Fibroblast of skin of left quadriceps (primary cell): Measurements from ENCODE around the gene SORCS2.

Source experiments
- DNase-seq, 2 experiments: peaks; one replicate each; pipeline ENCODE4 v3.0.0-alpha.2; 2013; ENCODE audit warnings: low read depth in 2 of 2

Gene SORCS2

DNA sequence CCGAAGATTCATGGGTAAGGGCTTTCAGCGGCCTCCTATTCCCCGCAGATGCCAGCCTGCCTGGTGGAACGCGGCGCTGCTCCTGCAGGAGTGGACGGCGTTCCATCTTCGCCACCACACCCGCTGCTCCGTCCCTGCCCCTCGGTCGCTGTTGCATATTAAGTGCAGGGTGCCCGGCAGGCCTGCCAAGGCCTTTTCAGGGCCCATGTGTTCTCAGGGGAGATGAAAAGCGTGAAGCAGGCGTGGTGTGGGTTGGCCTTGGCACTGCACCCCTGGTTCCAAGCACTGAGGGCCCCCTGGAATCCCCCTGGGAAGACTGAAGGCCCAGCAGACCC is 52.0 kb downstream of the SORCS2 start:
- no peak for DNase-seq

DNA sequence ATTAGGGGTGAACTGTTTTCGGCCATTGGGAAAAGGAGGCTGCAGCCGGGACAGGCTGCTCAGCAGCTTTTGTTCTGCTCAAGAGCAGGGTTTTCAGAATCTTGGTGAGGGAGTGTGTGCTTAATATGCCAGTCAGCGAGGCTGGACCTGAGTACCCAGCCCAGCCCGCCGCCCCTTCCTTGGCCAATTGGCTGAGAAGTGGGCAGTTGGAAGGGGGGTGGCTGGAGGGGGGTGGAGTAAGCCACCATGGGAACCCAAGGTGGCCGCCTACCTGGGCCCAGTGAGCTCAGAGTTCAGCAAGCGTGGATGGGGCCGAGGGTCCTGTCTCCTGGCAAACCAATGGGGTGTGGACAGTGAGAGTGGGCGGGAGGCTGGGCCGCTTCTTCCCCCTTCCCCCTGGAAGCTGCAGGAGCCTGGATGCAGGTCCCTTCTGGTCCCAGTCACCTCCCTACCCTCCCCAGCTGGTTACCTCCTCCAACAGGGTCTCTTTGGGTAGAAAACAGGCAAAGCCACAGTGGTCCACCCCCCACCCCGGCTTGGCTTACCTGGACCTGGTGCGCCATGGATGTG is 52.5 kb downstream of the SORCS2 start:
- DNase-seq: no peak

DNA sequence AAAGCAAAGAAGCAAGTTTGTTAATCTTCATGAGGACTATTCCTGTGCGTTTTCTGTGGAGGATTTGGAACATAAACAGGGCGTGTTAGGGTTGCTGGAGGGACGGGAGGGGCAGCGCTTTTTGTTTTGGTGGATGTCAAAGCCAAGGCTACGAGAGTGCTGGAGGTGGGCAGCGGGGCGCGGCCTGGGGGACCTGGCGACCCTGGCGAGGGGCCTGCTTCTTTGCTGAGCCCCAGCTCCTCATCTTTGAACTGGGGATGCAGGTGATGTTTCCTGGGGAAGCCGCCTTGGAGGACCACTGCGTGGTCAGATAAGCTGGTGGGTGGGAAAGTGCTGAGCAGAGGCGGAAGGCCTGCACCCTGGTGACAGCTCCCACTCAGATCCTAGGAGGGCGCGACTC is 55.2 kb downstream of the SORCS2 start:
- DNase-seq: no peak

DNA sequence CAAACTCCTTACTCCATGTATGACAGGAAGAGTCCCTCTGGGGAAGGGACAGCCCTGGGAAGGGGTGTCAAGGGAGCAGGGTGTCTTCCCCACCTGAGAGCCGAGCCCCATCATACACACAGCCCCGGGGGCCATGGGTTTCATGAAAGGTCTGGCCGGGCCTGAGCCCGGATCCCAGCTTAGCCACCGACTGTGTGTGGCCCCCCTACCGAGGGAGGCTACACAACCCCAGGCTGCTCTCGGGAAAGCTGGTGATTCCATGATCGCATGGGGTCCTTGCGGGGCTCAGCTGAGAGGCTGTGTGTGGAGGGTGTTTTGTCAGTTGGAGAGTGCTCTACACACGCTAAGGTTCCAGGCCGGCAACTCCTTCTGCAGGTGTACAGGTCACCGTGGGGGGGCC is 55.6 kb downstream of the SORCS2 start:
- no peak for DNase-seq

DNA sequence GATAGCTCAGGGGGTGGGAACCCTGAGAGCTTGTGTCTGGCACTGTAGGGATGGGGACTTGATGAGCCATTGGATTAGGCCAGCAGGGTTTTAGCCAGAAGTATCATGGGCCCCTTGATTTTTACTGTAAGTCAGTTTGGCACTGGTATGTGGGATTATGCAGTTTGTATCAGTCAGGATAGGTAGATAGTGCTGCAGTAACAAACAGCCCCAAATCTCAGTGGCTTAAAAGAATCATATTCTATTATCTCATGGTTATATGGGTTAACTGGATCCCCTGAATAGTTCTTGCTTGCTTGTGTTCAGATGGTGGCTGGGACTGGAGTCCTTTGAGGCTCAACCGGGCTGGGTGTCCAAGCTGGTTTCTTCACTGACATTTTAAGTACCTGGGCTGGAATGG is 56.5 kb downstream of the SORCS2 start:
- DNase-seq: no peak

DNA sequence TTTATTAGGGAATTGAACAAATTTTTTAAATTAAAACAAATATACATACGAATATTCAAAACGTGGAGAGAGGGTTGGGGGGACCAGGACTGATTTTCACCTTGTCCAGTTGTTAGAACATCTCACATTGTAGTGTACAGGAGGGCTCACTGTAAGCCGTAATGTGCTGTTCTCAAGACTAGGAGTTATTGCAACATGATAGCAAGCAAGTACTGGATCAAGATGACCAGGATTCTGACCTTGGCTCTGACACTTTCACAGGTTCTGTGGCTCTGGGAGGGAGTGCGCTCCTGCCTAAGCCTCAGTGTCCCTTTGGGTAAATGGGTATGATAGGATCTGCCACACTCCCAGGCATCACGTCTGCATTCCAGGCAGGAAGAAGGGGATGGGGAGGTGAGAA is 59.0 kb downstream of the SORCS2 start:
- DNase-seq: no peak

DNA sequence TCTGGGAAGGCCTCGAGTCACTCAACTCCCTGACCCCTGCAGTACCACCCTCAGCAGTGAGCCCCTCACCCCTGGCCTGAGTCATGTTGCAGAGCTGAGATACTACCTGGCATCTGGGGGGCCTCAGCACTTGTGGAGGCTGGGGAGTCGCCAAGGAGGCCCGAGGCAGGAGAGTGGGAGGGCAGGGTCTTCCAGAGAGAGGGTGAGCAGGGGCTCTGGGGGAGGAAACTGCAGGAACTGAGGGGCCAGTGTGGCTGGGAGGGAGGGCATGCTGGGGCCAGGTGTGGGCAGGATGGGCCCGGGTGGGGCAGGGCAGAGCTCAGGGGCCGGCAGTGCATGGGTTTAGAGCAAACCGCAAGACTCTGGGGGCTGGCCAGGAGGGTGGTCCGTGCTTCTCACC is 59.7 kb downstream of the SORCS2 start:
- no peak for DNase-seq

DNA sequence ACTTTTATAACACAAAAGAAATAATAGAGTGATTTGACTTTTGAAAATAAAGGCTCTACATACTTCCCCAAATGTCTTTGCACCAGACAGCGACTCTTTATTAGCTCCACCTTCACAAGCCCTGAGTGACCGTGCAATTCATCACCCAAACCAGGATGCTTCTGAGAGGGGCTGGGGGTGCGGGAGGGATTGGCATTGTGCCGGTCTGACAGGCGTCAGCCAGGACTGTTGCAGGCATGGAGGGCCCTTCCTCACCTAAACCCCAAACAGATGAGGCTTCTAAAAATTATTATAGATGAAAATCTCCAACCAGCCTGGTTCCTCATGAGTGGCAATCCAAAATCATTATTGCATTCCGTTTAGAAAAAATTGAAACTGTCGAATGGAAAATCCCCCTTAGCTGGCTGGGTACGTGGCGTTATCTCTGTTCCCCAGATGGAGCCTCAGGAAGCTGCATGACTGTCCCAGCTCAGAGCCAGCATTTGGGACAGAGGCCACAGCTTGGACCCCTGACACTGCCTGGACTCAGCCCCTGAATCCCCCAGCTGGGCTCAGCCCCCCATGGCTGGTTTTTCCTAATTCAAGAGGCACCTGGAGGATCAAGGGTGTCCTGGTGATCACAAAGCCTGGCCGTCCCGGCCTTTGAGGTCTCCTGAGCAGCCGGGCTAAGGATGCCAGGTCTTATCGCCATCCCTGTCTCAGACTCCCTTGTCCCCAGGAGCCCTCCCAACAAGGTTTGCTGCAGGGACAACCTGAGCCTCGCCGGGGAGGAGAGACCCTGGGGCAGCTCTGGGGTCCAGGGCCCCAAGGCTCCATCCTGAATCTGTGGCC is 60.4 kb downstream of the SORCS2 start:
- no peak for DNase-seq

DNA sequence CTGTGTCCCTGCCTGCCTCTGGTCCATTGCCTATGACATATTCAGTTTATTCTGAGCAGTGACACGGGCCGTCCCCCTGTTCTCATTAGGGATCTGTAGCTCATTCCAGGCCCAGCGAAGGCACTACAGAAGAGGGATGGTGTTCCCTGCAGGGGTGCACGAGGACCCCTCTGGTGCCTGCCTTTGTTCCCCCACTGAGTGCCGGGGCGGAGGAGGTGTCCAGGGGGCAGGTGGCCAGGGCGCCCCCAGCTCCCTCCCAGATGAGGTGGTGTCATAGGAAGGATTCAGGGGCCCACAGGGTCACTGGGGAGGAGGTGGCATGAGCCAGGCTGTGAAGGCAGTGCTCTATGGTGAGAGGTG is 61.0 kb downstream of the SORCS2 start:
- DNase-seq: no peak

DNA sequence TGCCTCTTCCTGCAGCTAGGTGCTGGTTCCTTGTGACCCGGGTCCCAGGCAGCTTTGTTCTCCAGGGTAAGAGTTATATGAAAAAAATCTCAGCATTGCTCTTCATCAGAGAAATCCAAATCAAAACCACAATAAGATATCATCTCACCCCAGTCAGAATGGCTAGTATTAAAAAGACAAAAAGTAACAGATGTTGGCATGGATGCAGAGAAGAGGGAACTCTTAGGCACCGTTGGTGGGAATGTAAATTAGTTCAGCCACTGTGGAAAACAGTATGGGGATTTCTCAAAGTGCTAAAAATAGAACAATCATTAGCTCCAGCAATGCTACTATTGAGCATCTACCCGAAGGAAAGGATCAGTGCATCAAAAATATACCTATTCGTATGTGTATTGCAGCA is 61.5 kb downstream of the SORCS2 start:
- DNase-seq: no peak

DNA sequence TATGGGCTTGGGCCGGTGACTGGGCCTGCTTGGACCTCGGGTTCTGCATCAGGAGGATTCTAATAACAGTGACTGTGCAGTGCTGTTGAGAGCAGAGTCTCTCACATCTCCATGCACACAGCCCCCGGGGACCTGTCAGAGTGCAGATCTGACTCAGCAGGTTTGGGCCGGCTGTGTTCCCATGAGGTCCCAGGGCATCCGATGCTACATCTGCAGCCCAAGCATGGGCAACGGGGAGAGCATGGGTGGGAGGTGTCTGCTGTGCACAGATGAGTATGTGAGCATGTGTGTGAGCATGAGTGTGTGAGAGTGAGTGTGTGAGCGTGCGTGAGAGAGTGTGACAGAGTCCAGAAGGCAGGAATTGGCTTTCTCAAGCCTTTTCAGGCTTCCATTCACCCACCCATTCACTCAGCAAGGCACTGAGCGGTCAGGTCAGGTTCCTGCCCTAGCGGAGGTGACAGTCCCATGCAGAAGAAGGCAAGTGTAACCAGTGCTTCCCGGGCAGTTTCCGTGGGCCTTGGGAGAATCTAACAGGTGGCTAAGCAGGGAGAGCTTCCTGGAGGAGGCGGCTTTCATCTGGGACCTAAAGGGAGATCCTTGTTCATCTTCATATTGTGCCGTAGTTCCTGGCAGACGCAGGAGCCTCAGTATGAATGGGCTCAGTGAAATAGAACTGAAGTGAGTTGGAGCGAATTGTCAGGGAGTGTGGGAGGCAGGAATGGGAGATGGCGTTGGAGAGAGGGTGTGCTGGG is 62.6 kb downstream of the SORCS2 start:
- no peak for DNase-seq

DNA sequence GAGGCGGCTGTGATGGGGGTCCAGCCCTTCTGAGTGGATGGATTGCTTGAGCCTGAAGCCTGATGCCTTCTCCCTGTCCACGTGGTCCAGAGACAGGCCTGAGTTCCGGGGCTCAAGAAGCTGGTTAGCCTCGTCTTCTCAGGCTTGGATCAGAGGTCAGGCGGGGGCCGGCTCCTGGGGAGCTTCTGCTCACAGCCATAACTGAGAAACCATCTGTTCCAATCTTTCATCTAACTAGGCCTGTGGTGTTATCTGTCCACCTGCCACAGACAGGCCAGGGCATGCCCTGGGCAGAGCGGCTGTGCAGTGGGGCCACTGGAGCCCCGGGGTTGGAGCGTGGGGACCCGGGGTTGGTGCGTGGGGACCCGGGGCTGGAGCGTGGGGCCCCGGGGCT is 63.1 kb downstream of the SORCS2 start:
- DNase-seq: no peak

DNA sequence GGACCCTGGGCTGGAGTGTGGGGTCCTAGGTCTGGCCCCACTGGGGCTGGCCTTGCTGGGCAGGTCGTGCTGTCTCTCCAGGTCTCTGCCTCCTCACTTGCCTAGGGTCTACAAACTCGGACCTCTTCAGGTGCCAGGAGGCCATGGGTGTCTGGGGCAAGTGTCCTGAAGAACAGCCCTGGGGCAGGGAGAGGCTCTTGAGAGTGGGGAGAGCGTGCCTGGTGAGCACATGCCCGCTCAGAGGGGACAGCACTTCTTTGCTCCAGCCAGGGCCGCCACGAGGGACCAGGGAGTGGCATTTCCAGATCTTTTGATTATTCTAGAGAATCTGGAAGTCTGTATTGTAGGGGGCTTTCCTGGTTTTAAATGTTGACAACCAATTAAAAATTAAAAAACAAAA is 63.7 kb downstream of the SORCS2 start:
- DNase-seq: no peak

DNA sequence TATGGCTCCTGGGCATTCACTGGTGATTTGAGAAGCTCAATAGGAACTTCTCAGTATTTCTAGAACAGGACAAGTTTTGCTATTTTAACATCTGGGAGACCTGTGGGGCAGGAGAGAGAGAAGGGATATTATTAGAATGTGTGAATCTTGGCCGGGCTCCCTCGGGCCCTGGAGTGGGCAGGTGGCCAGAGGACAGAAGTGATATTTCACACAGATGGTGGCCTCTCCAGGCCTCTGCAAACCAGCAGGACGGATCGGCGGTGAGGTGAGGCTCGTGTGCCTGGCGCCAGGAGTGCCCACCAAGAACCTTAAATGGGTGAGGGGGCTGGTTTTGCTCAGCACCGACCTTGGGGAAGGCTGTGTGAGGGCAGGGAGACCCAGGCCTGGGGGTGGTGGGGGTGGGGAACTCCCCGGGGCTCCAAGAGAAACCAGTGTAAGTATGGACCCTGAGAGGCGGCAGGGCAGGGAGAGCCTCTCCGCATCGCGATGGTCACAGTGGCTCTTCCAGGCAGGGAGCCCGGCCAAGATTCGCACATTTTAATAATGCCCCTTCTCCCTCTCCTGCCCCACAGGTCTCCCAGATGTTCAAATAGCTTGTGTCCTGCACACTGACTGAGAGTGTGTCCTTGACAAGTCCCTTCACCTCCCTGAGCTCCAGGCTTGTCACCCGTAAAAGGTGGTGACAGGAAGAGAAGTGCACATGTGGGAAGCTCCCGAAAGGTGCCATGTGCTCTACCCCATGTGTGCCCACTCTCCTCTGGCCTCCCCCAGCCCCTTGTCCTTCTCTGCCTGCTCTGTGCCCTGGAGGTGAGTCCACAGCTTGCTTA is 64.9 kb downstream of the SORCS2 start:
- no peak for DNase-seq

DNA sequence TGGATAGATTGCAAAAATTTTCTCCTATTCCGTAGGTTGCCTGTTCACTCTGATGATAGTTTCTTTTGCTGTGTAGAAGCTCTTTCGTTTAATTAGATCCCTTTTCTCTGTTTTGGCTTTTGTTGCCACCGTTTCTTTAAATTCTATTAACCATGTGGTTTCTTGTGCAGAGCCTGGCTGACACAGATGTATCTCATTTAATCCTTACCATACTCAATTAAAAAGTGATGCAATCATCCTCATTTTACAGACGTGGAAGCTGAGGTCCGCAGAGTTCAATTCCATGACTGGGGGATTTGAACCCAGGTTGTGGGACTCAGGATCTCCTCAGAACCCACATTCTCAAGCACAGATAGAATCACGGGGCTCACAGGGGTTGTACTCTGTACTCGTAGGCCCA is 66.7 kb downstream of the SORCS2 start:
- no peak for DNase-seq

DNA sequence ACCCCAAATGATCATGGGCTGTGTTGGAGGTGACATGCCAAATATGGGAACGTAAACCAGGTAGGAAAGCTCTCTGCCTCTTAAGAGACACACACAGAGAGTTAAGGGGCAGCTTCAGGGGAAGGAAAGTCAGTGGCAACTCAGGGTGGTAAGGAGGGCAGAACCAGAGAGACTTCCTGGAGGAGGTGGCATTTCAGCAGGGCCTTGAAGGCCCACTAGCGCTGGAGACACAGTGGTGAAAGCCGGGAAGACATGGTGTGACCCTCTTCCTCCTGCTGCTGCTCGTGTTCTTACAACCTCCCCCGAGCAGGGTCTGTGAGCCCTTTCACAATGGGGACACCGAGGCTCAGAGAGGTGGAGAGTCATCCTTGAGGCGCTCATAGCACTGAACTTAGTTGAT is 68.2 kb downstream of the SORCS2 start:
- DNase-seq: no peak

DNA sequence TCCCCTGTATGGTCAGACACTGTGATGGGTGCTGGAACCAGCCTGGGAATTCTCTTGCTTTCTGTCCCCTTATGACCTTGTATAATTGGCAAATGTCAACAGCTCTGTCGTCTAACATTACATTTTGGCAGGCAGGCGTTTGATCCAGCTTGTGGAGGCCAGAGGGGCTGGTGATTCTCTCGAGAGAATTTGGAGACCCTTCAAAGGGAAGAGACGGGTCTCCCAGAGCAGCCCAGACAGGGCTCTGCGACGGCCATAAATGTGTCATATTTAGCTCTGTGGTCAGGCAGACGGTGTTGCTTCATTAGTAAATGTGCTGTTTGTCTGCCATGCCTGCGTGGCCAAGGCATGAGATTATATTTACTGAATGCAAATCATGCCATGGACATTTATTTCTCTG is 68.7 kb downstream of the SORCS2 start:
- no peak for DNase-seq

DNA sequence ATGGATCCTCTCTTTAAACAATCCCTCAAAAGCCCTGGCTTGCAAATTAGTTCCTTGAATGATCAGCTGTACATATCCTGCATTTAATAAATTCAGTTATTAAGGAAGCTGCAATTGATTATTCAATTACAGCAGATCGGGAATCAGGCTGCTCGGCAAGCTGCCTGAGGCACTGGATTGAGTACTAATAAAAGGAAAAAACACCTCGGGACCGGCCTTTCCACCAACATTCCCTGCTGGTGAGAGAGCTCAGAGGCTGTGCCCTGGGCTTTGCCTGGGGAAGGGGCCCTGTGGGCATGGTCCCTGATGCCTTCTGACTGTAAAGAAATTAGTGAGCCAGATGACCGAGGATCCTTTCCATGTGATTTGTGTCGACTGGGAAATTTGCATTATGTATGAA is 69.2 kb downstream of the SORCS2 start:
- DNase-seq: no peak

DNA sequence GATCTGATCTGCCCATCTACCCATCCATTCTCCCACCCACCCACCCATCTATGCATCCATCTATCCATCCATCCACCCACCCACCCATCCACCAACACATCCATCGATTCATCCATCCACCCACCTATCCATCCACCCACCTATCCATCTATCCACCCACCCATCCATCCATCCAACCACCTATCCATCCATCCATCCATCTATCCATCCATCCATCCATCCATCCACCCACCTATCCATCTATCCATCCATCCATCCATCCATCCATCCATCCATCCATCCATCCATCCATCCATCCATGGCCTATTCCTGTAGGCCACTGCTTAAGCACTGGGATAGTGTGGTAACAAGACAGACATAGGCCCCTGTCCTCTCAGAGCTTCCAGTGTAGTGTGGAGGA is 69.8 kb downstream of the SORCS2 start:
- no peak for DNase-seq

DNA sequence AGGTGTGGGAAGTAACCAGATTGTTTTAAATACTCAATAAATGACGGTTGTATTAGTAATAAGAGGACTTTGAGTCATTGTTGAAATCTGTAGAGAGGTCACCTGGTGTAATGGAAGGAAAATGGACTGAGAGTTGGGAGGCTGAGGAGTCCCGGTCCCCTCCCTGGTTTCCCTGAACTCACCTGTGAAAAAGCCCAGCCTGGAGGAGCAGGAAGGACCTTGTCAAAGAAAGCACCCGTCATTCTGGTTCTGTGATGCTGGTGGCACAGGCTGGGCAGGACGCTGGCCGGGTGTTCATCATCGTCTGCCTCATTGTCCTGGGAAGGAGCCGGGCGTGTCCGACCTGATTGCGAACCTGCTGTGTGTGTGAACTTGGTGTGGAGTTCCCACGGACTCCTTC is 70.8 kb downstream of the SORCS2 start:
- no peak for DNase-seq

DNA sequence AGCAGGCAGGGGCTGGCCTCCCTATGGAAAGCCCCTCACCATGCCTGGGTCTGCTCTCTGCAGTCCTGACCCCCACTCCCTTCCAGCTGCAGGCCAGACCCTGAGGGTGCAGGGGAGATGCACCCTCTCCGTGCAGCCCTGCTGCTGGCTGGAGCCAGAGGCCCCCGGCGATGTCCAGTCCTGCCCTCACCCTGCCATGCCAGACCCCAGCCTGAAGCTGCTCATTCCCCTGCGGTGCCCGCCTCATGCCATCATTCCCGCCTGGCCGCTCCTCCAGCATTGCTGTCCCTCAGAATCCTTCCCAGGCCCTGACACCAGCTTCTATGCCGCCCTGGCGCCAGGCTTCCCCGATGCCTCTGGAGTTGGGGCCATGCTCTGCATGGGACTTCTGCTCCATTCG is 72.4 kb downstream of the SORCS2 start:
- no peak for DNase-seq

DNA sequence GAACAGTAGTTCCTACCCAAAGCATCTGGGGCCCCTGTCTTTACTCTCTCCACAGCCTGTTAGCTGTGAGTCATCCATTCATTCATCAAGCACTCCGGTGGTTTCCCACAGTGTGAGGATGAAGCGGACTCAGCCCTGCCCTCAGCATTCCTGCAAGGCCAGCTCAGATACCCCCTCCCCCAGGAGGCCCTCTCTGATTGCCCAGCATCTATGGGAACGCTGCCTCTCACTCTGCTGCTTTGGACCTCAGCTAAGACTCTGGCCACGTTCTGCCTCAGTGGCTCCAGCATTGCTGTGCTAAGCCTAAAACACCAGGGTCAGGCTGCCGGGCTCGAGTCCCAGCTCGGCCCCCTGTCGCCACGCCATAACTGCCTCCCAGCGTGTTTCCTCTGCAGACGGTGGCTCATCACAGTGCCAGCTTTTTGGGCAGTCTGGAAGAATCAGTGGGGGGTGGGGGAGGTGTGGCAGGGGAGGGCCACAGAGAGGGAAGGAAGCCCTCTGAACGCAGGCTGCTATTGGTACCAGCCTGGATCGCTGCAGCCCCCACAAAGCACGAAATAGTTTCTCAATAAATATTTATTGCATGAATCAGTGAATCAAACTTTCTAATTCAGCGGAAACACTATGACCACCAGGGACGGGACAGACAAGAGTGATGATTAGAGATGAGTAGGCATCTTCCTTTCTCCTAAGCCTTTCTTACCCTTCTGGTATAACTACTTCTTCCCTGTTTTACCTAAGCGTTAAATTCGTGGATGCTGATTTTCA is 74.4 kb downstream of the SORCS2 start:
- peak; percentile 81 to 83 for DNase-seq
